CD4-positive, alpha-beta T cell (primary cell): Measurements from ENCODE around the gene COMP. TPM values are rescaled to one million over a fixed set of nuclear protein-coding genes. Genes with fewer than 3 reads are reported as not detected.

Experiments
- ATAC-seq: fragments of 200-7000 bp; cut with Tn5 transposase; one replicate; pipeline ENCODE4 v1.10.0; 2022; ENCODE audit warnings: mild to moderate bottlenecking; ENCODE audit not compliant: poor library complexity
- CTCF ChIA-PET: fragments of 350-600 bp; sonication (Branson Sonifier 250); formaldehyde crosslinking; loops from one replicate; lab custom pipeline; 2021; ENCODE audit warnings: antibody characterized with exemption, inconsistent platforms; lab: Charles Lee
- POLR2A ChIA-PET: fragments of 350-600 bp; sonication (Branson Sonifier 250); formaldehyde crosslinking; loops from one replicate; lab custom pipeline; 2021; ENCODE audit warnings: antibody characterized with exemption, inconsistent platforms; lab: Charles Lee
- DNase-seq, 14 experiments: peaks; one replicate each; pipeline ENCODE4 v3.0.0-alpha.2; 2013 to 2020; ENCODE audit warnings: mixed read lengths in 2 of 14
- H3K27ac ChIP-seq, 2 donors: one replicate each; pipeline versions ENCODE4 v1.5.1 to v1.7.0; 2013; ENCODE audit warnings: low read length in 2 of 2, low read depth in 1 of 2, mild to moderate bottlenecking in 1 of 2
- H3K27me3 ChIP-seq, 2 experiments: 1 replicate in 1 of 2; 2 replicates in 1 of 2; pipeline versions ENCODE4 v1.6.1 to v1.7.0; 2013; ENCODE audit warnings: low read length in 2 of 2, control low read depth in 1 of 2, mild to moderate bottlenecking in 1 of 2, moderate library complexity in 1 of 2; ENCODE audit not compliant: insufficient read depth in 2 of 2, control insufficient read depth in 1 of 2
- H3K36me3 ChIP-seq: one replicate; pipeline ENCODE4 v1.6.1; 2013; ENCODE audit warnings: low read length, control low read depth; ENCODE audit not compliant: insufficient read depth
- H3K4me1 ChIP-seq: one replicate; pipeline ENCODE4 v1.6.1; 2013; ENCODE audit warnings: low read length, control low read depth; ENCODE audit not compliant: insufficient read depth
- H3K4me3 ChIP-seq: one replicate; pipeline ENCODE4 v1.5.1; 2013; ENCODE audit warnings: mild to moderate bottlenecking, low read length, moderate library complexity
- H3K9me3 ChIP-seq, 2 experiments: 1 replicate in 1 of 2; 2 replicates in 1 of 2; pipeline versions ENCODE4 v1.6.1 to v1.7.0; 2013; ENCODE audit warnings: low read length in 2 of 2, mild to moderate bottlenecking in 2 of 2, control low read depth in 1 of 2, moderate library complexity in 1 of 2; ENCODE audit not compliant: control insufficient read depth in 1 of 2, insufficient read depth in 1 of 2
- H3K27ac Mint-ChIP-seq: one replicate; pipeline ENCODE4 v1.8.0; 2020; ENCODE audit warnings: mixed read lengths
- H3K27me3 Mint-ChIP-seq: one replicate; pipeline ENCODE4 v1.8.0; 2021; ENCODE audit warnings: mixed read lengths
- H3K36me3 Mint-ChIP-seq: one replicate; pipeline ENCODE4 v1.8.0; 2021; ENCODE audit warnings: low read depth, mixed read lengths
- H3K4me1 Mint-ChIP-seq: one replicate; pipeline ENCODE4 v1.8.0; 2021; ENCODE audit warnings: low read depth, mixed read lengths
- H3K4me3 Mint-ChIP-seq: one replicate; pipeline ENCODE4 v1.8.0; 2020; ENCODE audit warnings: mild to moderate bottlenecking, mixed read lengths
- H3K9me3 Mint-ChIP-seq: one replicate; pipeline ENCODE4 v1.8.0; 2020; ENCODE audit warnings: mixed read lengths
- intact Hi-C, 2 experiments: fragments of 100-400 bp; cut with DNase I in 1 of 2; cut with micrococcal nuclease in 1 of 2; formaldehyde crosslinking; loops; one replicate each; pipeline versions ENCODE4 v1.15.1 to v1.9.0; 2023 to 2025; cut with DNase I, micrococcal nuclease
- total RNA-seq, 174 experiments: library from RNA in 2 of 174; stranded (reverse) in 2 of 174; gene quantifications; one replicate each; pipeline ENCODE4 v1.2.3 and lab custom pipeline; 2021 to 2026
- TF ChIP-seq, protein P1 (sequence below): fragments of 200-600 bp; IDR thresholded peaks from one replicate; pipeline ENCODE4 v1.8.0; 2022; ENCODE audit warnings: antibody characterized with exemption, mild to moderate bottlenecking

COMP gene
- total RNA-seq, 2 experiments from 2014 or later = not detected

DNA sequence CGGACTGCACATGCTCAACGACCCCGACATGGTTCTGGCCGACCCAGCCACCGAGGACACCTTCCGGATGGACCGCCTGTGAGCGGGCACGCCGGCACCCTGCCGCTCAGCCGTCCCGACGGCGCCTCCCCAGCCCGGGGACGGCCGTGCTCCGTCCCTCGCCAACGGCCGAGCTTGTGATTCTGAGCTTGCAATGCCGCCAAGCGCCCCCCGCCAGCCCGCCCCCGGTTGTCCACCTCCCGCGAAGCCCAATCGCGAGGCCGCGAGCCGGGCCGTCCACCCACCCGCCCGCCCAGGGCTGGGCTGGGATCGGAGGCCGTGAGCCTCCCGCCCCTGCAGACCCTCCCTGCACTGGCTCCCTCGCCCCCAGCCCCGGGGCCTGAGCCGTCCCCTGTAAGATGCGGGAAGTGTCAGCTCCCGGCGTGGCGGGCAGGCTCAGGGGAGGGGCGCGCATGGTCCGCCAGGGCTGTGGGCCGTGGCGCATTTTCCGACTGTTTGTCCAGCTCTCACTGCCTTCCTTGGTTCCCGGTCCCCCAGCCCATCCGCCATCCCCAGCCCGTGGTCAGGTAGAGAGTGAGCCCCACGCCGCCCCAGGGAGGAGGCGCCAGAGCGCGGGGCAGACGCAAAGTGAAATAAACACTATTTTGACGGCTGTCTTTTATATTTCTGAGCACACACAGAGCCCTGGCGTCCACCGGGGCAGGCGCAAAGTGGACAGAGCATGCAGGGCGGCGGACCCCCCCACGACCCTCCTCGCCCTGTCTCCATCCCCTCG is 13.6 kb downstream of the COMP start:
- Mint-ChIP-seq H3K4me1 (no peaks in the 10 kb centered on the region), H3K27ac (no peak overlapping the region), H3K36me3 (no peaks in the 10 kb centered on the region), H3K27me3 (no peaks in the 10 kb centered on the region), H3K9me3 (no peaks in the 10 kb centered on the region), H3K4me3 (no peak overlapping the region)
- H3K27ac ChIP-seq = no peak overlapping the region
- POLR2A ChIA-PET = no interaction called here
- H3K4me3 ChIP-seq = no peak overlapping the region
- H3K4me1 ChIP-seq = no peaks in the 10 kb centered on the region
- H3K36me3 ChIP-seq = no peaks in the 10 kb centered on the region
- no peak for DNase-seq
- intact Hi-C loops = no loop called here
- CTCF ChIA-PET = no interaction called here
- no peak for ATAC-seq
- H3K27me3 ChIP-seq = no peaks in the 10 kb centered on the region
- H3K9me3 ChIP-seq = no peaks in the 10 kb centered on the region
- TF ChIP-seq, protein P1, sequence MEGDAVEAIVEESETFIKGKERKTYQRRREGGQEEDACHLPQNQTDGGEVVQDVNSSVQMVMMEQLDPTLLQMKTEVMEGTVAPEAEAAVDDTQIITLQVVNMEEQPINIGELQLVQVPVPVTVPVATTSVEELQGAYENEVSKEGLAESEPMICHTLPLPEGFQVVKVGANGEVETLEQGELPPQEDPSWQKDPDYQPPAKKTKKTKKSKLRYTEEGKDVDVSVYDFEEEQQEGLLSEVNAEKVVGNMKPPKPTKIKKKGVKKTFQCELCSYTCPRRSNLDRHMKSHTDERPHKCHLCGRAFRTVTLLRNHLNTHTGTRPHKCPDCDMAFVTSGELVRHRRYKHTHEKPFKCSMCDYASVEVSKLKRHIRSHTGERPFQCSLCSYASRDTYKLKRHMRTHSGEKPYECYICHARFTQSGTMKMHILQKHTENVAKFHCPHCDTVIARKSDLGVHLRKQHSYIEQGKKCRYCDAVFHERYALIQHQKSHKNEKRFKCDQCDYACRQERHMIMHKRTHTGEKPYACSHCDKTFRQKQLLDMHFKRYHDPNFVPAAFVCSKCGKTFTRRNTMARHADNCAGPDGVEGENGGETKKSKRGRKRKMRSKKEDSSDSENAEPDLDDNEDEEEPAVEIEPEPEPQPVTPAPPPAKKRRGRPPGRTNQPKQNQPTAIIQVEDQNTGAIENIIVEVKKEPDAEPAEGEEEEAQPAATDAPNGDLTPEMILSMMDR = no peak

DNA sequence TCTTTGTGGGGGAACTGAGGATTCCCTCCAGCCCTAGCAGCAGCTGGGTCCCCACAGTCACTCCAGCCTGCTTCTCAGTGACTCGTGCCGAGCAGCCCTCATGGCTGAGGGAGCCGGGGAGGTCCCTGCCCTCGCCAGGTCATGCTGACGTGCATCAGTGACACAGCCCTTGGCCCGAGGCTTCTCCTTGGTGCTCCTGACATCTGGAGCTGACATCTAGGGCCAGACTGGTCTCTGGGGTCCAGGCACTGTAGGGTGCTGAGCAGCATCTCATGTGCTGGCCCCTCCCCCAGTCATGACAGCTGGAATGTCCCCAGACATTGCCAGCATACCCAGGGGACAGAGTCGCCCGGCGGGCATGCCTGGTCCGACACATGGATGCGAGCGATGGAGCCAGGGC is 14.4 kb downstream of the COMP start:
- Histone ChIP-seq H3K4me3 (no peak overlapping the region), H3K36me3 (no peaks in the 10 kb centered on the region), H3K9me3 (no peaks in the 10 kb centered on the region), H3K4me1 (no peaks in the 10 kb centered on the region), H3K27me3 (no peaks in the 10 kb centered on the region), H3K27ac (no peak overlapping the region)
- H3K36me3 Mint-ChIP-seq = no peaks in the 10 kb centered on the region
- DNase-seq (peak in 1 of 14 experiments; percentile 18), ATAC-seq (no peak)
- no peak overlapping the region for H3K4me3 Mint-ChIP-seq
- POLR2A ChIA-PET = no interaction called here
- CTCF ChIA-PET = no interaction called here
- no peaks in the 10 kb centered on the region for H3K9me3 Mint-ChIP-seq
- TF ChIP-seq, protein P1 = no peak
- no peaks in the 10 kb centered on the region for H3K27me3 Mint-ChIP-seq
- no peaks in the 10 kb centered on the region for H3K4me1 Mint-ChIP-seq
- no peak overlapping the region for H3K27ac Mint-ChIP-seq
- intact Hi-C loops = no loop called here

DNA sequence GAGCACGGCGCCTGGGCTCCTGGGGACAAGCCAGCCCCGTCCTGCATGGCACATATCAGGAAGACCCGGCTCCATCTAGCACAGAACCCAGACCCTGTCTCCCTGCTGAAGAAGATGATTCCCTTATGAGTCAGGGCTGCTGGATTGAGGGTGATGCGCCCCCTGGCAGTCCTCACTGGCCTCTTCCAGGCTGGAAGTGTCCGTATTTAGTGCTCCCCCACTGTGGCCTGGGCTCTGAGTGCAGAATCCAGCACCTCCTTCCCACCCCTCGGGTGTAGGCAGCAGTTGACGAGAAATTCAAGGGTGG is 14.9 kb downstream of the COMP start:
- peak in 1 of 14 experiments; percentile 25 for DNase-seq
- POLR2A ChIA-PET = no interaction called here
- Histone ChIP-seq H3K27me3 (no peaks in the 10 kb centered on the region), H3K27ac (no peak overlapping the region), H3K36me3 (no peaks in the 10 kb centered on the region), H3K4me1 (no peaks in the 10 kb centered on the region), H3K4me3 (no peak overlapping the region), H3K9me3 (no peaks in the 10 kb centered on the region)
- no peaks in the 10 kb centered on the region for H3K27me3 Mint-ChIP-seq
- H3K4me3 Mint-ChIP-seq = no peak overlapping the region
- CTCF ChIA-PET = no interaction called here
- no peaks in the 10 kb centered on the region for H3K9me3 Mint-ChIP-seq
- intact Hi-C loops = no loop called here
- H3K27ac Mint-ChIP-seq = no peak overlapping the region
- TF ChIP-seq, protein P1 = no peak
- no peaks in the 10 kb centered on the region for H3K36me3 Mint-ChIP-seq
- H3K4me1 Mint-ChIP-seq = no peaks in the 10 kb centered on the region
- no peak for ATAC-seq
